T-helper 1 cell (primary cell): Measurements from ENCODE around the gene SLC22A4.

Experiments used
- DNase-seq, 5 donors: peaks; one replicate each; pipeline ENCODE4 v3.0.0-alpha.2; 2012 to 2020

SLC22A4 gene

GRCh38 chr5:132378580-132378979 is 84.4 kb downstream of the SLC22A4 start:
- no peak for DNase-seq

- DNase-seq: no peak
Observed at GRCh38 chr5:132380047-132380446, 85.9 kb downstream of the SLC22A4 start.

- no peak for DNase-seq
Observed at GRCh38 chr5:132380741-132381140, 86.5 kb downstream of the SLC22A4 start.

- DNase-seq: no peak
Observed at GRCh38 chr5:132381614-132382013, 87.4 kb downstream of the SLC22A4 start.

GRCh38 chr5:132383261-132383660 is 89.1 kb downstream of the SLC22A4 start:
- no peak for DNase-seq

- DNase-seq: no peak
Observed at GRCh38 chr5:132383984-132384383, 89.8 kb downstream of the SLC22A4 start.

GRCh38 chr5:132384506-132385050 is 90.4 kb downstream of the SLC22A4 start:
- no peak for DNase-seq

DNA sequence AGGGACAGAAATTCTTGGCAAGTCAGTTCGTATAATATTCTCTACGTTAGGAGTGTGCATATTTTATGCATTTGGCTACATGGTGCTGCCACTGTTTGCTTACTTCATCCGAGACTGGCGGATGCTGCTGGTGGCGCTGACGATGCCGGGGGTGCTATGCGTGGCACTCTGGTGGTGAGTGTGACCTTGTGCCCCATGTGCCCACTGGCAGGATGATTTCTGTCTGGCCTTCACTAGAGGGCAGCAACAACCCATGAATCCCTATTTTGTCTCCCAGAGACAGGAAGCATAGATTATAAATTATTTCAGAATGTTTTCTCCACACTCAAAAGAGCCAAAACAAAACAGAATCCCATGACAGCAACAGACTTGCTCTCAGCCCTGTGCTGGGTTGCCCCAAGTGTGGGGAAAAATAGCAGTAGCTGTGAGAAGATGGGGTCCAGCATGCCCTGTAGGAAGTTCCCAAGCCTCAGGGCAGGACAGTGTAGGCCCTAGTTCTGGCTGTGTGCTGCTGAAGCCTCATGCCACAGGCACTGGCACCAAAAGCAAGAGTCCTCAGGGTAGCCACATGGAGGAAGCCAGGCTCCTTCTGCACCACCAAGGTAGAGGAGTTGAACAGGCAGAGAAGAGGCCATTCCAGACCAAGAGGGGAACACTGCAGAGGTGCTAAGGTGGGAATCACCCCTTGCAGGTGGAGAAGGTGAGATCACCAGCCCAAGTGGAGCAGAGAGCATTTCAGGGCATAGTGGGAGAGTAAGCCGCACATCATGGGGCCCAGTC is 91.3 kb downstream of the SLC22A4 start:
- peak in 4 of 5 donors; percentile 41 to 78 (median 50) for DNase-seq

DNA sequence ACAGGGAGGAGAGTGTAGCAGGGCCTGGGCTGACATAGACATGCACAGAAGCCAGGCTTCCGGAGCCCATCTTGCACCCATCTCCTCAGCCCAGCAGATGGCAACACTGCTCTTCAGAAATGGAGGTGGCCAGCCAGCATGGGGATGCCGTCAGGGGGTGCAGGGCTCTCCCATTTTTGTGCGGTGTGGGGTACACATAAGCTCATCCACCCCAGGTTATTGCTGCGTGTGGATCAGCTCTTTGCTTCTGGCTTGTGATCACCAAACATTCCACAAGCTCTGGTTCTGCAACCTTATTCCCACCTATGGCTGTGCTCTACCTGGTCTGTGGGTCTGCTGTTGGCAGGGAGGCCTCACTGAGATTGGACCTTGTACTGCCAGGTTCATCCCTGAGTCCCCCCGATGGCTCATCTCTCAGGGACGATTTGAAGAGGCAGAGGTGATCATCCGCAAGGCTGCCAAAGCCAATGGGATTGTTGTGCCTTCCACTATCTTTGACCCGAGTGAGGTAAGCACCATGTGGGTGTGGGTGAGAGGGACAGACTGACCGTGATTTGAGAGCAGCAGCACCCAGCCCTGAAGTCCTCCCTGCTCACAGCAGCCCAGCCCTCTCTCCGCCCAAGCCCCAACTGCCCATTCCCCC is 92.6 kb downstream of the SLC22A4 start:
- peak; percentile 51 to 81 (median 65) for DNase-seq

- DNase-seq: no peak
Observed at GRCh38 chr5:132387640-132388117, 93.5 kb downstream of the SLC22A4 start.

- DNase-seq: no peak
Observed at GRCh38 chr5:132388244-132389050, 94.3 kb downstream of the SLC22A4 start.

- no peak for DNase-seq
Observed at GRCh38 chr5:132389051-132389331, 94.8 kb downstream of the SLC22A4 start.

GRCh38 chr5:132389585-132390286 is 95.5 kb downstream of the SLC22A4 start:
- DNase-seq: peak in 1 of 5 donors; percentile 42

DNA sequence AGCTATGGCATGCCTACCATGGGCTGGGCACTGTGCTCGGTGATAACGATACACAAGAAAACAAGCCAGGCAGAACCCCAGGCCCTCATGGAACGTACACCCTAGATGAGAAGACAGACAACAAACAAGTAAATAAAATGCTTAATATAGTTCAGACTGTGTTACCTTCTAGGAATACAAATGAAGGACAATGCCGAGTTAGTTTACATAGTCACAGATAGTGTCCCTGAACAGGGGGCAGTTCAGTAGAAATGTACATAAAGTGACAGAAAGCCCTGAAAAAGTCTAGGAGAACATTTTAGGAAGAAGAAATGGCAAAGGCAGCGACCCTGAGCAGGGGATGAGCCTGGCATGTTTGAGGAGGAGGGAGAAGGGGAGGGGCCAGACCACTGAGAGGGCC is 97.1 kb downstream of the SLC22A4 start:
- no peak for DNase-seq

- no peak for DNase-seq
Observed at GRCh38 chr5:132391870-132392269, 97.7 kb downstream of the SLC22A4 start.

DNA sequence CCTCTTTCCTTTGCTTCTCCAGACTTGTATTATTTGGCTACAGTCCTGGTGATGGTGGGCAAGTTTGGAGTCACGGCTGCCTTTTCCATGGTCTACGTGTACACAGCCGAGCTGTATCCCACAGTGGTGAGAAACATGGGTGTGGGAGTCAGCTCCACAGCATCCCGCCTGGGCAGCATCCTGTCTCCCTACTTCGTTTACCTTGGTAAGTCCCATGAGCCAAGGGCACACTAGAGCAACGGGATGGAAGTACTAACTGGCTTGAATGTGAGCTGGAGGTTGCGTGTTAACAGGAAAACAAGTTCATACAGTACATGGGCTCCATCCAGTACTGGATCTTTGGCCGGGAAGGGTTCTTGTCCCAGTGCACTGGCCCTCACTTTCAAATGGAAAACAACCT is 98.2 kb downstream of the SLC22A4 start:
- DNase-seq: no peak

DNA sequence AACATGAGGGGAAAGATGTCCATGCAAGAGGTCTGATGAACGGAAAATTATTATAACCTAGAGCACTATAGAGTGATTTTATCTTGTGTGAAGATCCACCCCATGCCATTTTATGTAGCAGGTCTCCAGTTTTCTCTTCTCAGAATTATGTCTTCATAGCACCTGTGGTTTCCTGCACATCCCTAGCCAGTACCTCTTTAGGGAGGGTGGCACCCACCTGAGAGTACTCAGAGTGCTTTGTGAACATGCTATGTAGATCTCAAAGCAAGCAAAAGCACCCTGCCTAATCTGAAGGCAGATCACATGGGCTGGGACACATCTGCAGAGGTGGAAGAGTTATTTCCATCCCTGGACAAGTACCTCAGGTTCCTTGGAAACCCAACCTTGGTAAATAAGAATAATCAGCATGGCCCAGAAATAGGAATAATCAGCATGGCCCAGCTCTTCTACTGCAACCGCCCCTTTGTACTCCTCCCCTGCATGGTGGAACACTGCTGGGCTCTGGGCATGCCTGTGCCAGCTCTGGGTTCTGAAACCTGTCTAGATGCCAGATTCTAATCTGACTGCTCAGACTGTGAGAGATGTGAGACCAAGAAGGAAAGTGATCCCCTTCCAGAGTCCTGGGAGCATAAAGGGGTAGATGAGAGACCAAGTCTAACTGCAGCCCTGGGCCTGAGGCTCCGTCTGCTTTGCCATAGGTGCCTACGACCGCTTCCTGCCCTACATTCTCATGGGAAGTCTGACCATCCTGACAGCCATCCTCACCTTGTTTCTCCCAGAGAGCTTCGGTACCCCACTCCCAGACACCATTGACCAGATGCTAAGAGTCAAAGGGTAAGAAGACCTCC is 99.0 kb downstream of the SLC22A4 start:
- DNase-seq: no peak
